Lung (tissue), 12 donors: Measurements from ENCODE around the gene PLA2G4E. TPM values are rescaled to one million over a fixed set of nuclear protein-coding genes. Genes with fewer than 3 reads are reported as not detected.

Experiments
- ATAC-seq: fragments of 200-7000 bp; cut with Tn5 transposase; one replicate; pipeline ENCODE4 v1.9.1; 2020; ENCODE audit warnings: moderate number of reproducible peaks; ENCODE audit not compliant: insufficient read depth, low FRiP score
- DNase-seq, 3 donors: peaks; one replicate each; pipeline ENCODE4 v3.0.0-alpha.2; 2013 to 2017
- H3K27ac ChIP-seq, 2 donors: one replicate each; pipeline ENCODE4 v1.5.1; 2013; ENCODE audit warnings: mild to moderate bottlenecking in 2 of 2, moderate library complexity in 2 of 2, control low read depth in 1 of 2, inconsistent platforms in 1 of 2, low read depth in 1 of 2, low read length in 1 of 2
- H3K27me3 ChIP-seq, 3 donors: one replicate each; pipeline ENCODE4 v1.5.1; 2013; ENCODE audit warnings: low read length in 2 of 3; ENCODE audit not compliant: control insufficient read depth in 3 of 3, insufficient read depth in 3 of 3
- H3K36me3 ChIP-seq, 4 donors: one replicate each; pipeline ENCODE4 v1.5.1; 2013; ENCODE audit warnings: low read length in 4 of 4, mild to moderate bottlenecking in 1 of 4, moderate library complexity in 1 of 4; ENCODE audit not compliant: control insufficient read depth in 4 of 4, insufficient read depth in 4 of 4
- H3K4me1 ChIP-seq, 5 donors: one replicate each; pipeline ENCODE4 v1.5.1; 2013; ENCODE audit warnings: low read length in 5 of 5, mild to moderate bottlenecking in 2 of 5, moderate library complexity in 1 of 5; ENCODE audit not compliant: control insufficient read depth in 5 of 5, insufficient read depth in 5 of 5
- H3K4me3 ChIP-seq: one replicate; pipeline ENCODE4 v1.5.1; 2013; ENCODE audit warnings: mild to moderate bottlenecking, control low read depth, moderate library complexity
- H3K9ac ChIP-seq, 2 donors: one replicate each; pipeline ENCODE4 v1.5.1; 2013; ENCODE audit warnings: low read length in 2 of 2, control low read depth in 1 of 2; ENCODE audit not compliant: insufficient read depth in 1 of 2
- H3K9me3 ChIP-seq, 4 donors: one replicate each; pipeline ENCODE4 v1.5.1; 2013; ENCODE audit warnings: low read length in 3 of 4, mild to moderate bottlenecking in 1 of 4, moderate library complexity in 1 of 4; ENCODE audit not compliant: control insufficient read depth in 4 of 4, insufficient read depth in 3 of 4
- CTCF ChIP-seq: IDR thresholded peaks from 2 replicates; pipeline ENCODE4 v1.5.1; 2012; ENCODE audit warnings: mild to moderate bottlenecking; ENCODE audit errors: control extremely low read depth, extremely low read depth
- WGBS, 2 donors: extraction: QIAGEN DNeasy Blood & Tissue Kit; methylation state at CpG; one replicate each; pipeline ENCODE4 v1.1.7; 2013; 5-methylcytosine and 5-hydroxymethylcytosine counted together
- polyA plus RNA-seq, 2 donors: library from polyadenylated mRNA; stranded (reverse); fragments of 200-250 nt; gene quantifications; one replicate each; pipeline ENCODE4 v1.2.1, GENCODE V29; 2013
- total RNA-seq, 2 donors: library from RNA; depleted of rRNA in 1 of 2; stranded (reverse); fragments of >200 nt in 1 of 2; gene quantifications; one replicate each; pipeline ENCODE4 v1.2.1, GENCODE V29; 2014 to 2021
- donor health status: control.
- donor health status: control.
- donor health status: Bipolar disorder and iron deficiency.
- donor health status: healthy.
- donor health status: DM: yes; HTN: yes; CAD: no.

PLA2G4E gene
- total and polyA plus RNA-seq, 4 donors: 0.38 to 1.7 (median 1.7) TPM; not detected in 1

GRCh38 chr15:41950489-41950888 lies 70.4 kb downstream of the PLA2G4E start:
- Histone ChIP-seq H3K4me1 (peaks cover 6 to 32% (median 12%) of the 10 kb centered on the region in 5 donors), H3K9me3 (peaks cover 0 to 3% (median 0%) of the 10 kb centered on the region in 4 donors), H3K4me3 (no peak overlapping the region), H3K36me3 (peaks cover 0 to 25% (median 4%) of the 10 kb centered on the region in 4 donors), H3K27ac (peak overlapping the region in 1 of 2 donors; percentile 75), H3K27me3 (no peaks in the 10 kb centered on the region), H3K9ac (no peak overlapping the region)
- ATAC-seq (no peak), DNase-seq (peak; percentile 55 to 75 (median 60))
- WGBS, 2 donors: 53 to 77% methylated on average over 5 of the region's 5 CpGs
- TF ChIP-seq CTCF: no peak

GRCh38 chr15:41950127-41950483 lies 70.7 kb downstream of the PLA2G4E start:
- DNase-seq: no peak
- WGBS, 2 donors: 81 to 84% methylated on average over 4 of the region's 4 CpGs
- Histone ChIP-seq H3K36me3 (peaks cover 0 to 28% (median 4%) of the 10 kb centered on the region in 4 donors), H3K27ac (peak overlapping the region; percentile 8 to 75), H3K9me3 (peaks cover 0 to 3% (median 0%) of the 10 kb centered on the region in 4 donors), H3K9ac (no peak overlapping the region), H3K4me3 (no peak overlapping the region), H3K4me1 (peaks cover 6 to 29% (median 12%) of the 10 kb centered on the region in 5 donors), H3K27me3 (no peaks in the 10 kb centered on the region)
- ATAC-seq: no peak
- no peak for TF ChIP-seq CTCF

- Histone ChIP-seq H3K9me3 (peaks cover 0 to 3% (median 0%) of the 10 kb centered on the region in 4 donors), H3K27ac (peak overlapping the region; percentile 64 to 75), H3K9ac (no peak overlapping the region), H3K36me3 (peaks cover 0 to 28% (median 4%) of the 10 kb centered on the region in 4 donors), H3K27me3 (no peaks in the 10 kb centered on the region), H3K4me1 (peaks cover 6 to 35% (median 12%) of the 10 kb centered on the region in 5 donors), H3K4me3 (no peak overlapping the region)
- ATAC-seq (no peak), DNase-seq (no peak)
- TF ChIP-seq CTCF: no peak
- WGBS, 2 donors: 81 to 86% methylated on average over 5 of the region's 5 CpGs
These were observed 71.3 kb downstream of the PLA2G4E start for GRCh38 chr15:41949401-41950126.
